MCF 10A (cell line): ENCODE results near the gene RAPSN. TPM values are rescaled to one million over a fixed set of nuclear protein-coding genes. Genes with fewer than 3 reads are reported as not detected.

Experiments
- BruUV-seq: library from RNA; stranded (reverse); fragments of 400-500 nt; replicated peaks from 2 replicates; lab custom pipeline; 2021; lab: Mats Ljungman, UMichigan
- CTCF ChIA-PET: fragments of 300-600 bp; sonication (Branson Sonifier 250); formaldehyde crosslinking; extraction: SDS; loops from one replicate; lab custom pipeline; 2021; ENCODE audit warnings: antibody characterized with exemption, inconsistent platforms; lab: Yijun Ruan, JAX
- POLR2A ChIA-PET: fragments of 300-600, 350-650 bp; sonication (Branson Sonifier 250); formaldehyde crosslinking; extraction: SDS; loops from one replicate; lab custom pipeline; 2020; ENCODE audit warnings: antibody characterized with exemption, inconsistent platforms; lab: Yijun Ruan, JAX
- DNase-seq: peaks from one replicate; pipeline ENCODE4 v3.0.0-alpha.2; 2018; ENCODE audit not compliant: unreplicated experiment
- H3K27ac Mint-ChIP-seq: one replicate; pipeline ENCODE4 v1.8.0; 2022; ENCODE audit warnings: mild to moderate bottlenecking, low read depth, mixed read lengths; ENCODE audit not compliant: unreplicated experiment
- H3K27me3 Mint-ChIP-seq: one replicate; pipeline ENCODE4 v1.8.0; 2022; ENCODE audit warnings: mixed read lengths; ENCODE audit not compliant: insufficient read depth, unreplicated experiment
- H3K36me3 Mint-ChIP-seq: one replicate; pipeline ENCODE4 v1.8.0; 2022; ENCODE audit warnings: mild to moderate bottlenecking, moderate library complexity, mixed read lengths; ENCODE audit not compliant: insufficient read depth, unreplicated experiment
- H3K4me1 Mint-ChIP-seq: one replicate; pipeline ENCODE4 v1.8.0; 2022; ENCODE audit warnings: mixed read lengths; ENCODE audit not compliant: insufficient read depth, unreplicated experiment
- H3K4me3 Mint-ChIP-seq: one replicate; pipeline ENCODE4 v1.8.0; 2022; ENCODE audit warnings: mild to moderate bottlenecking, moderate library complexity, mixed read lengths; ENCODE audit not compliant: unreplicated experiment
- H3K9me3 Mint-ChIP-seq: one replicate; pipeline ENCODE4 v1.8.0; 2022; ENCODE audit warnings: mixed read lengths; ENCODE audit not compliant: unreplicated experiment
- CTCF ChIP-seq: fragments of 200-600 bp; IDR thresholded peaks from one replicate; pipeline ENCODE4 v1.8.0; 2022; ENCODE audit warnings: antibody characterized with exemption, mild to moderate bottlenecking; ENCODE audit not compliant: unreplicated experiment
- intact Hi-C: fragments of 100-400 bp; cut with micrococcal nuclease; formaldehyde crosslinking; loops from 2 replicates; pipeline ENCODE4 v1.14.1; 2022
- total RNA-seq: library from RNA; stranded (reverse); gene quantifications from 2 replicates; pipeline ENCODE4 v1.2.3, GENCODE V29; 2022

Gene RAPSN
- total RNA-seq, 1 experiment from 2014 or later: 0.51 TPM

DNA sequence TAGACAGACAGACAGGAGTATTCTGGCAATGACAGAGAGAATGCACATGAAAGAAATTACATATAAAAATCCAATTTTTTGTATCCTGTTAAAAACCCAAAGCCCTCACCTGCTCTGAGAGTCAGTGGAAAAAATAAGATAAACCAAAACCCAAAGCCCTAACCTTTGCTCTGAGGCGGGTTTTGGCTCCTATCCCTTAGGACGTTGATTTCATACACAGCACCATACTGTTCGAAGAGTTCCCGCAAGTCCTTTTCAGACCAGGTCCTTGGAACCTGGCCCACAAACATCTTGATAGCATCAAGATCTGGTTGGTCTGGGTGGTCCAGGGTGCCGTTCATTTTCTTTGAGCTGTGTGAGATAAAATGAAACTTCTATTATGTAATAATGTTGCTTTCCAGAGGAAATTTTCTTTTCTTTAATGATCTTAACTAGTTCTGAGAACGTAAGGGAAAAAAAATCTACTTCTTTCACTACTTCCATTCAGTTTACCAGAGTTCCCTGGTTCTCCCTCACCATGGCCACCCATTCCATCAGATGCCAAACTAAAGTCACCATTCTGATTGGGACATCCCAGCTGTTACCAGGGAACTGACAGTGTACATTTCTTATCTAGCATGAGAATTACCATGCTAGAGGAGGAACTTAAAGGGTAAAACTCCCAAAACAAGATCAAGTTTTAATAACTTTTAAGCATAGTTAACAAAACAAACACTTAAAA is 39.9 kb upstream of the RAPSN start:
- H3K4me1 Mint-ChIP-seq: peaks cover 3% of the 10 kb centered on the region
- CTCF ChIA-PET: interaction anchor here (0.6 kb wide), 1 partner anchor 27 kb away, joined by 3 read pairs; no protein-coding TSS in a partner anchor
- H3K27me3 Mint-ChIP-seq: no peaks in the 10 kb centered on the region
- intact Hi-C loops: loop anchor here (5.0 kb wide), 1 partner anchor 53 kb away; no protein-coding TSS in a partner anchor
- POLR2A ChIA-PET: interaction anchor here (0.7 to 1.9 kb wide), 5 partner anchors 10 to 64 kb away, joined by 3 to 8 read pairs (median 3); partner anchors contain the start of gene CELF1
- BruUV-seq: no TSS peak
- H3K36me3 Mint-ChIP-seq: peaks cover 69% of the 10 kb centered on the region
- no peak for DNase-seq
- H3K9me3 Mint-ChIP-seq: no peaks in the 10 kb centered on the region
- no peak overlapping the region for H3K4me3 Mint-ChIP-seq
- TF ChIP-seq CTCF: no peak
- no peak overlapping the region for H3K27ac Mint-ChIP-seq

- no TSS peak for BruUV-seq
- POLR2A ChIA-PET: interaction anchor here (0.7 to 1.5 kb wide), 4 partner anchors 21 to 64 kb away, joined by 3 read pairs; no protein-coding TSS in a partner anchor
These were observed 39.2 kb upstream of the RAPSN start for GRCh38 chr11:47488111-47488510.

GRCh38 chr11:47487421-47487820 is 38.5 kb upstream of the RAPSN start:
- no peaks in the 10 kb centered on the region for H3K4me1 Mint-ChIP-seq

More at GRCh38 chr11:47488111-47488510, 39.2 kb upstream of the RAPSN start:
- CTCF ChIA-PET: interaction anchor here (1.7 kb wide), 1 partner anchor 66 kb away, joined by 6 read pairs; no protein-coding TSS in a partner anchor
- Mint-ChIP-seq H3K27me3 (no peaks in the 10 kb centered on the region), H3K4me3 (no peak overlapping the region), H3K4me1 (no peaks in the 10 kb centered on the region), H3K9me3 (no peaks in the 10 kb centered on the region), H3K27ac (no peak overlapping the region), H3K36me3 (peaks cover 70% of the 10 kb centered on the region)
- DNase-seq: no peak
- intact Hi-C loops: loop anchor here (5.0 kb wide), 1 partner anchor 54 kb away; no protein-coding TSS in a partner anchor
- no peak for TF ChIP-seq CTCF

More at GRCh38 chr11:47487421-47487820, 38.5 kb upstream of the RAPSN start:
- no peak for DNase-seq
- no peaks in the 10 kb centered on the region for H3K9me3 Mint-ChIP-seq
- ChIA-PET POLR2A (interaction anchor here (0.7 to 1.5 kb wide), 6 partner anchors 8 to 64 kb away, joined by 3 to 5 read pairs (median 3); no protein-coding TSS in a partner anchor), CTCF (interaction anchor here (0.6 to 1.7 kb wide), 2 partner anchors 30 to 67 kb away, joined by 4 to 6 read pairs; no protein-coding TSS in a partner anchor)
- no peak overlapping the region for H3K27ac Mint-ChIP-seq
- no TSS peak for BruUV-seq
- peaks cover 74% of the 10 kb centered on the region for H3K36me3 Mint-ChIP-seq
- no peak for TF ChIP-seq CTCF
- no peak overlapping the region for H3K4me3 Mint-ChIP-seq
- intact Hi-C loops: loop anchor here (5.0 kb wide), 1 partner anchor 55 kb away; no protein-coding TSS in a partner anchor
- H3K27me3 Mint-ChIP-seq: no peaks in the 10 kb centered on the region
